ENCODE data around the gene SH3YL1. TPM values are rescaled to one million over a fixed set of nuclear protein-coding genes. Genes with fewer than 3 reads are reported as not detected.
A peak's percentile ranks its signal among the peaks of the same experiment; 100 is the strongest.

The SH3YL1 gene, protein sequence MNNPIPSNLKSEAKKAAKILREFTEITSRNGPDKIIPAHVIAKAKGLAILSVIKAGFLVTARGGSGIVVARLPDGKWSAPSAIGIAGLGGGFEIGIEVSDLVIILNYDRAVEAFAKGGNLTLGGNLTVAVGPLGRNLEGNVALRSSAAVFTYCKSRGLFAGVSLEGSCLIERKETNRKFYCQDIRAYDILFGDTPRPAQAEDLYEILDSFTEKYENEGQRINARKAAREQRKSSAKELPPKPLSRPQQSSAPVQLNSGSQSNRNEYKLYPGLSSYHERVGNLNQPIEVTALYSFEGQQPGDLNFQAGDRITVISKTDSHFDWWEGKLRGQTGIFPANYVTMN
- total RNA-seq, result 16.6 and 24.8 TPM in 2 replicates

DNA sequence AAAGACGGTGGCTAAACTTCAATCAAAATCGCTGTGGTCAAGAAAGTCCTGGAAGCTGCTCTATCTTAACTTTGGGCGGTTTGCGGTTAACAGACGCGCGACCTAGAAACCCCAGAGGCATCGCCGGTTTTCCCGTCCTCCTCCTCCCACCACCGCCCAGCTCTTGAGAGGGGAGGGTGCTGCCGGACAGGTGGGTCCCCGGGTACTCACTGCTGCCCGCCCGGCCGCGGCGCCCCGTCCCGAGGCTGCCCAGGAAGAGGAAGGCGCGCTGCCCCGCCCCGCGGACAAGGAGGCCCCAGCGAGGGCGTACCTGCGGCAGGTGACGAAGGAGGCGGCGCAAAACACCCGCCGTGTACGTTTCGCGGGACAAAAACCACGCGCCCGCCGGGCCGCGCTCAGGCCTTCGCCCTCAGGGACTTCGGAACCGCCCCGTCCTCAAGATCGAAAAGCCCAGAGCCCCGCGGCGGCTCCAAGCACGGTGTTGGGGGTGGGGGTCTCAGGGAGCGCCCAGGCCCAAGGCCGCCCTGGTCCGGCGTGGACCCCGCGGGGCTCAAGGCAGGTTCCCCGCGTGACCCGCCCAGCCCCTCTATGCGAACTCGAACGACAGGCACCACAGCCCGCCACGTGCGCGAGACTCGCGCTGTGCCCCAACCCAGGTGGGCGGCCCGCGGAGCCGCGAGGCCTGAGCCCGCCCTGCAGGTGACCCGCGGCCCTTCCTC, at the start of gene SH3YL1:
TSS of gene SH3YL1 (minus strand) at position 259 of the 719 bp plus-strand sequence. CDS start at position 211, 48 bp downstream.
- no peak for DNase-seq (ENCODE audit: low read depth)
- TF ChIP-seq, protein P1, sequence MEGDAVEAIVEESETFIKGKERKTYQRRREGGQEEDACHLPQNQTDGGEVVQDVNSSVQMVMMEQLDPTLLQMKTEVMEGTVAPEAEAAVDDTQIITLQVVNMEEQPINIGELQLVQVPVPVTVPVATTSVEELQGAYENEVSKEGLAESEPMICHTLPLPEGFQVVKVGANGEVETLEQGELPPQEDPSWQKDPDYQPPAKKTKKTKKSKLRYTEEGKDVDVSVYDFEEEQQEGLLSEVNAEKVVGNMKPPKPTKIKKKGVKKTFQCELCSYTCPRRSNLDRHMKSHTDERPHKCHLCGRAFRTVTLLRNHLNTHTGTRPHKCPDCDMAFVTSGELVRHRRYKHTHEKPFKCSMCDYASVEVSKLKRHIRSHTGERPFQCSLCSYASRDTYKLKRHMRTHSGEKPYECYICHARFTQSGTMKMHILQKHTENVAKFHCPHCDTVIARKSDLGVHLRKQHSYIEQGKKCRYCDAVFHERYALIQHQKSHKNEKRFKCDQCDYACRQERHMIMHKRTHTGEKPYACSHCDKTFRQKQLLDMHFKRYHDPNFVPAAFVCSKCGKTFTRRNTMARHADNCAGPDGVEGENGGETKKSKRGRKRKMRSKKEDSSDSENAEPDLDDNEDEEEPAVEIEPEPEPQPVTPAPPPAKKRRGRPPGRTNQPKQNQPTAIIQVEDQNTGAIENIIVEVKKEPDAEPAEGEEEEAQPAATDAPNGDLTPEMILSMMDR (conservative IDR thresholded peaks at IDR 0.05; ENCODE audit: low read depth, low read length), result no peak
- H3K4me3 ChIP-seq (ENCODE audit: low read depth, low read length), result peak within 1 kb of the TSS; percentile 89

GRCh38 chr2:310994-311393, 47.2 kb upstream of the SH3YL1 start:
- no peak for DNase-seq (ENCODE audit: low read depth)
- H3K4me3 ChIP-seq (ENCODE audit: low read depth, low read length), result no peak overlapping the region
- TF ChIP-seq, protein P1 (conservative IDR thresholded peaks at IDR 0.05; ENCODE audit: low read depth, low read length), result no peak

GRCh38 chr2:309954-310510, 46.2 kb upstream of the SH3YL1 start:
- TF ChIP-seq, protein P1 (conservative IDR thresholded peaks at IDR 0.05; ENCODE audit: low read depth, low read length), result no peak
- no peak for DNase-seq (ENCODE audit: low read depth)
- no peak overlapping the region for H3K4me3 ChIP-seq (ENCODE audit: low read depth, low read length)

DNA sequence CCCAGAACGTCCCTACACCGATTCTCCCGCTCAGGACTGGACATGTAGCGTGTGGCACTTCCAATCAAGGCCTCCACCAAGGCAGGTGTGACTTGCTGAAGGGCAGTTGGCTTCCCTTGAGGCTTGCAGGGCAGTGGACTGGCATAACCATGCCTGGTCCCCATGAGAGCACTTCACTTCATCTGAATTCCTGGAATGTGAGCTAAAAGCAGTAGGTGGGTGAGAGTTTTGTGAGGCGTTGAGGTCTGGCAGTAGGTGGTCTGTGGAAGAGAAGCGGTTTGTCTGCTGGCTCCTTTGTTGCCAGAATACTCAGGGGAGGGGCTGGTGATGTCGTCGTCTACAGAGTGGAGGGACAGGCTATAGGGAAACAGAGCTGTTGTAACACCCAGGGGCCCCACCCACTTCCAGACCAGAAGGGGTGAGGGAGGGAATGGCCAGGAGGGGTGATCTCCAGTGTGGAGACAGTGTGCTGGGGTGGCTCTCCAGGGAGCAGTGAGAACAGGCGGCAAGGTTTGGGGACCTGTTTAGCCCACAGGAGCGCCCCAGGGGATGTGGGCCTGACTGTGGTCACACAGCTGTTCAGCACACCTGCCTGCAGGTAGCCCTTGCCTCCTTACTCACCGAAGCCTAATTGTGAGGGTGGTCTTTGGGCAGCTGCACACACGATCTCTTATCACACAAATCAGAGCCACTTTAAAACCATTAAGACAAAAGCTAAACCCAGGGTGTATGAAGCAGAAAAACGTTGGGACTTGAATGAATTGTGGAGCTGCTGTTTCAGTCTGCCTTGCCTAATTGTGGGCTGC, 45.5 kb upstream of the SH3YL1 start:
- TF ChIP-seq, protein P1 (conservative IDR thresholded peaks at IDR 0.05; ENCODE audit: low read depth, low read length), result no peak

GRCh38 chr2:305366-305765, 41.5 kb upstream of the SH3YL1 start:
- no peak overlapping the region for H3K4me3 ChIP-seq (ENCODE audit: low read depth, low read length)
- DNase-seq (ENCODE audit: low read depth), result no peak
- TF ChIP-seq, protein P1 (conservative IDR thresholded peaks at IDR 0.05; ENCODE audit: low read depth, low read length), result no peak

More for the DNA sequence above, 45.5 kb upstream of the SH3YL1 start:
- no peak overlapping the region for H3K4me3 ChIP-seq (ENCODE audit: low read depth, low read length)
- no peak for DNase-seq (ENCODE audit: low read depth)

DNA sequence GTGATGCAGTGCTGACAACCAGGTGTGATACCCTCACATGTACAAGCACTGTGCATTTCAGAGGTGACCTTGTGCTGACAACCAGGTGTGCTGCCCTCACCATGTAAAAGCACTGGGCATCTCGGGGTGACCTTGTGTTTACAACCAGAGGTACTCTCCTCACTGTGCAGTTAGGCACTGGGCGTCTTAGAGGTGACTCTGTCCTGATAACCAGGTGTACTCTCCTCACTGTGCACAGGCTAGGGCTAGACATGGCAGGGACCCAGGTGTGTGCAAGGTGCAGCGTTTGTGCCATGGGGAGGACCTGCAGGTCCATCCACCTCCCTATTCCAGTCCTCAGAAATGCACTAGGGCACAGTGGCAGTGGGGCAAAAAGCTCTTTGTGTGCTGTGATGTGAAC, 32.5 kb upstream of the SH3YL1 start:
- DNase-seq (ENCODE audit: low read depth), result no peak
- TF ChIP-seq, protein P1 (conservative IDR thresholded peaks at IDR 0.05; ENCODE audit: low read depth, low read length), result no peak
- H3K4me3 ChIP-seq (ENCODE audit: low read depth, low read length), result no peak overlapping the region
